Activated CD4-positive, CD25-positive, alpha-beta regulatory T cell treated with anti-CD3 and anti-CD28 coated beads, Interleukin-2, amount 50 U/mL, for 16 hours (primary cell): ENCODE data around the gene CYB5B.

Experiments used
- DNase-seq: peaks from one replicate; pipeline ENCODE4 v3.0.0-alpha.2; 2020; ENCODE audit warnings: low read depth, low spot score

CYB5B gene

GRCh38 chr16:69444873-69445517 is 20.6 kb downstream of the CYB5B start:
- DNase-seq = no peak

DNA sequence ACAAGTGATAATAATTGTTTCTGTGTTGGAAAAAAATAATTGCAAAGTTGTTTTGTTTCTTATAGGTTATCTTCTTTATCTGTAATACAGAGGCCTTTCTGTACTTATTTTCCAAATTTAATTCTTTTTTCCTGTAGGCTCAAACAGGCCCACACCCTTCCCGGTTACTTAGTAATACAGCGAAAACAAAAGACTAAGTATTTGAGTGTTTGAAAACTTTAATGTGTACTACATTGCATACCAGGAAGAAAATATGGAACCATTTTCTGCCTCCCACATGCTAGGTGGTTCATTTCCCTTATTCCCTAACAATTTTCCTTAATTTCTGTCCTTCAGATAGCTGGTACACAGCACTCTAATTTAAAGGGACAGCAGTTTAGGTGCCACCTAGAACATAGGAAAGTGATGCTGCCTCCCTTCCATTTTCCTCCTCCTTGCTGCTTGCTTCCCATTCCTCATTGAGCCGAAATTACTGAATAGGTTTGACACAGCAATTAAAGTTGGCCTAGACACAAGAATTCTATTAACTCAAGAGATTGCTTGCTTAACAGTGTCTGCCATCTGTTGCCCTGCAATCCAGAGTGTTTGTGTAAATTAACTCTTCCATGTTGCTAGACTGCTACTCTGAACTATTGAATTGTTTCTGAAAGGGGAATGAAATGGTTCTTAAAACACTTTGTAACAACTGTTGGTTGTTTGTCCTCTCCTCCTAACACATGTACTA is 24.2 kb downstream of the CYB5B start:
- DNase-seq = no peak

DNA sequence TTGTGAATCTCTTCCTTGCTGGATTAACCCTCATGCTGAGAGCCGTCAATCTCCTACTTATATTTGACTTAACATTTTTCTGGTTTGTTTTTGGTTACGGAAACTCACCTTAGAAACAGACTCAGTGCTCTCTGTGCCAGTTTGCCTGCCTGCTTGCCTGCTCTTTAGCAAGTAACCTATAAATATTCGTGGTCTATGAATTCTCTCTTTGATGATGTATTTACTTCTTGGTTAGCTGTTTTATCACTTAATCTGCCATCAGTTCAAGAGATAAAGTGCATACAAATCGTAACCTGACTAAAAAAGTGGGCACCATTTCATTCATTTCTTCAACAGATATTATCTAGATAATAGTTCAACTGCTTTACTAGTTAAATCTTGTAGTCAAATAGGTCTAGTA is 26.7 kb downstream of the CYB5B start:
- no peak for DNase-seq

DNA sequence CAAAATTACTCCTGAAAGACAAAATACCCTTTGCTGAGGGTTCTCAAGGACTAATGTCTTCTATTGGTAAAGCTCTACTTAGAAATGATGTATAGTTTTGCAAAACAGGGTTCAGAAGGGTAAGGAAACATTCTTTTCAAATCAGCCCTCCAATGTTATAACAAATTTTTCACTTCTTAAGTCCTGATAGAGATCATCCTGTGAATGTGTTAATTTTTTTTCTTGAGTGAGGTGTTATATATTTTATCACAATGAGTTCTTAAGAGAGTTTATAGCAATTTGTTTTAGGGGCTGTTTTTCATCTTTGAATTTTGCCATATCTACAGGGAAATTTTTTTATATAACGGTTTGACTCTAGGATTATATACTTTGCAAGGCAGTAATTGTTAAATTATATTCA is 29.5 kb downstream of the CYB5B start:
- no peak for DNase-seq

- DNase-seq = no peak
Observed at GRCh38 chr16:69463876-69464275, 39.5 kb downstream of the CYB5B start.

- DNase-seq = no peak
Observed at GRCh38 chr16:69465083-69465721, 40.8 kb downstream of the CYB5B start.

DNA sequence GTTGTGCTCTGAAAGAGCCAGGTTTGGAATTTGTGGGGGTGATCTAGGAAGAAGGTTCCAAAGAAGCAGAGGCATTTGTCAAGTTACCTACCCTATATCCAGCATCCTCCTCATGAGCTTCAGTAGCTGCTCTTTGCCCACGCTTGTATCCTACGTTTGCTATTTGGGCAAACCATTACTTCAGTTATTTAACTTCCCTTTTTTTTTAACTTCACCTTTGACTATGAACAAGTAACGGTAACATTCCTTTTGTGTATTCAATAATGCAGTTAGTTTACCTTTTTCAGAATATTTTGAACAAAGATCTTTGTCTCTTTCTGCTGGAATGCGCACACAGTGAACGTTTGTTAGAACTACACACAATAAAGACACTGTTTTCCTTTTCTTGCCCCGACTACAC is 41.5 kb downstream of the CYB5B start:
- DNase-seq = no peak

DNA sequence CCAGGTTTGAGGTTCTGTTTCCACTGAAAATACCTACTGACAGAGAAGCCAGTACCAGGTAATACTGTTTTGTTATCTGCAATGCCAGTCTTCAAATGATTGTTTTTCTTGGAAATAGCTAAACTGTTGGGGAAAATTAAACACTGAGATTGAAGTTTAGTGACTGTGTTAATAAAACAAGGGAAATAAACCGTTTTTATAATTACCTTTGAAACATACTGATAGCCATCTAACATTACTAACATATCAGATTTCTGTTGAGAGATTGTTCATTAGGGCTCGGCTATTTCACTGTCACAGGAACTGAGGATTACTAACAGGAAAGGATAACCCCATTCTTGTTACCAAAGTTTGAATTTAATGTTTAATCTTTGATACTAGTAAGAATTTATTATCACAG is 42.1 kb downstream of the CYB5B start:
- no peak for DNase-seq

DNA sequence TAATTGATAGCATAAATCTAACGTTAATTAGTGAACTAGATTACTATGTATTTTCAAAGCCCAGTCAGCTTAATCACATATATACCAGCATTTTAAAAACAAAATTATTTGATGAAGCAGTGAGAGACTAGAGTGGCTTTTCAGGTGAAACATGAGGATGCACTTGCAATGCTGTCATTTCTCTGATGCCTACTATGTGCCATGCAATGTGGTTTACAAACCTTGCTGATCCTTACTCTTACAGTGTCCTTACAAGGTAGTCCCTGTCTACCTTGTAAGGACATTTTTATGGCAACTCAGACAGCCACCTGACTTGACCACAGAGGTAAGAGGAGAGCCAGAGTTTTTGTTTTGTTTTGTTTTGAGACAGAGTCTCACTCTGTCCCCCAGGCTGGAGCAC is 42.7 kb downstream of the CYB5B start:
- DNase-seq = no peak

- DNase-seq = no peak
Observed at GRCh38 chr16:69467531-69468204, 43.2 kb downstream of the CYB5B start.

DNA sequence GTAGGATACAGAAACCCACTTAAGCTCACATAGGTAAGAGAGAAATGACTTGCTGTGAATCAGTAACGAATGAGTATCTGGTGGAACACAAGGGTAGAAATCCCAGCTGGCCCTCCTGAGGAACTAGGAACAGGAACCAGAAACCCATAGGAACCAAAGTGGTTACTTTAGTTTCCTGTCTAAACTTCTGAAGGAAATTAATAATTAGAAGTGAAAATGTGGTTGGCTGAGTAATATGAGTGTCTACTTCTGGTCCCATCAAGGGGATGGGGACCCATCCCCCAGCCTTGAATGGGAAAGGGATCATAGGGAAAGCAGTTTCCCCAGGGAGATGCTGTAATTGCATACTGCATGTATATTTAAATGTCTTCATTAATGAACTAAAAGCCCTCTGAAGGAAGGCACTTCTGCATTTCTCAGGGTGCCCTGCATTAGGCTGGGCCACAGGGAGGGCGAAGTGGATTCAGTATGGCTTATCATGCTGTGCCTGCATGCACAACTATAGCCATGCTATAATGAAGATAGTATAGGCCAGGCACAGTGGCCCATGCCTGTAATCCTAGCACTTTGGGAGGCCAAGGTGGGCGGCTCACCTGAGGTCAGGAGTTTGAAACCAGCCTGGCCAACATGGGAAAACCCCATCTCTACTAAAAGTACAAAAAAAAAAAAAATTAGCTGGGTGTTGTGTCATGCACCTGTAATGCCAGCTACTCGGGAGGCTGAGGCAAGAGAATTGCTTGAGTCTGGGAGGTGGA is 45.6 kb downstream of the CYB5B start:
- DNase-seq = no peak

GRCh38 chr16:69471121-69471520 is 46.7 kb downstream of the CYB5B start:
- DNase-seq = no peak

DNA sequence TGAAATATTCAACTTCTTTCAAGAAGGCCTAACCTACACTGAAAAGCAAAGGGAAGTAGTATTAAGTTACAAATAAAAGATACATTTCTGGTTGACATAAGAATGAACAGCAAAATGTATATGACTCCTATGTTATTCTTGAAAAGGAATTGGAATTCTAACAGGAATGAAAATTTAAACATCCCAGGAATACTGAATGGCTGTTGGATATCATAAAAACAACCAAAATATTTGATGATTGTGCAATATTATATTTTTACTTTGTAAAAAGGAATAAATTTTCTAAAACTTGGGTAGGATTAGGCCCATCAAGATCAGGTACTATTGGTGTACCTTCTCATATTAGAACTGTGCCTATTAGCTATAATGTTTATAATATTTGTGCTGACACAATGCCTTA is 50.0 kb downstream of the CYB5B start:
- no peak for DNase-seq

DNA sequence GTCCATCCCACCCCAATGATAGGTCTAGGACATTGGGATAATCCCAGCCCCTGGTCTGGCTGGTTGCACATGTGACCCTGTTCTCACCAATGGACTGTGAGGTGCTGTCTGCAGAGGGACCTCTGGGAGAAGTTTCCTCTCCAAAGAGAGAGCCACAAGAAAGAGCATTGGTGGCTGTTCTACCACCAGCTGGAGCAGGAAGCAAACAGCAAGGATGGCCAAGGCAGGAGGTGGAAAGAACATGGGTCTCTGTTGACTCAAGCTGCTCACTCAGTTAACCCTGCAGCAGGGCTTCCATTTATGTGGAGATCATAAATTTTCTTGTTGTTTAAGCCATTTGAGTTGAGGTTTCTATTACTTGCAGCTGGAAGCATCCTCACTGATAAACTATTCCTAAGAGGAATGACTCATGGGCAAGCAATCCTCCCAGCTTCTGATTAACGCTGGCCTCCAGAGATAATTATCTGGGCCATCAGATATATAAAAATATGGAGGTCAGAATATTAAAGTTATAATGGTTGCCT is 52.6 kb downstream of the CYB5B start:
- no peak for DNase-seq

DNA sequence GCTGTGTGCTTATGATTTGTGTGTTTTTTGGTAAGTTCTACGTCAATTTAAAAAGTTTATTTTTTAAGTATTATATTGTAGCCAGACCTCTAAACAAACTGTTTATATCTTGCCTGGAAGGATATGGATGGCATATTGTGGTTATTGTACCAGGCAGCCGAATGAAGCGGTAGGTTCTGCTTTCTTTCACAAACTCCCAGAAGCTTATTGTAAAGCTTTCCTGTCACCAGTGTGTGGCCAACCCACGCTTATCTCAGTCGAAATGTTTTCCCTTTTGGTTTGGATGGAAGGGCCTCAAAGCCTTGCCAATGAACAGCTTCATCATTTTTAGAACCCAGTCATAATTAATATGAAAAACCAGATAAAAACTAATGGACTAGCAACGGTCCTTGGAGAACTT is 53.1 kb downstream of the CYB5B start:
- no peak for DNase-seq

DNA sequence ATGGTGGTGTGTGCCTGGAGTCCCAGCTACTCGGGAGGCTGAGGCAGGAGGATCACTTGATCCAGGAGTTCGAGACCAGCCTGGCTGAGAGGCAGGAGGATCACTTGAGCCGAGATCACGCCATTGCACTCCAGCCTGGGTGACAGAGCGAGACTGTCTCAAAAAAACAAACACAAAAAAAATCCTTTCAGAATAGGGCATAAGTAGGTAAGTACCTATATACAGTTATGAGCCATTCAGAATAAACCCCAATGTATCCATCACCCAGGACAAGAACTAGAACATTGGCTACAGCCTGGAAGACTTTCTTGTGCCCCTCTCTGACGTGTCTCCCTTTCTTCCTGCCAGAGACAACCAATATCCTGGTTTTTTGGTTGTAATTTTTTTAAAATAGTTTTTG is 54.3 kb downstream of the CYB5B start:
- no peak for DNase-seq

DNA sequence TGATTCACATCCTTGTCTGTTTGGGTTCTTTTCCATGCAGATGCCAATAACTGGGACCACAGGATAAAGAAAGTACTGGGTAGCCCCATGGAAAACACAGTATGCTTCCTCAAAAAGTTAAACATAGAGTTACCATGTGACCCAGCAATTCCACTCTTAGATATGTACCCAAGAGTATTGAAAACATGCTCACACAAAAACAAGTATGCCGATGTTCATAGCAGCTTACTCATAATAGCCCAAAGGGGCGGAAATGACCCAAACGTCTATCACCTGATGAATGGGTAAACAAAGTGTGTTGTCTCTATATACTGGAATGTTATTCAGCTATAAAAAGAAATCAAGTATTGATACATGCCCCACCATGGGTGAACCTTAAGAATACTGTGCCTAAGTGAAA is 55.4 kb downstream of the CYB5B start:
- DNase-seq = no peak

DNA sequence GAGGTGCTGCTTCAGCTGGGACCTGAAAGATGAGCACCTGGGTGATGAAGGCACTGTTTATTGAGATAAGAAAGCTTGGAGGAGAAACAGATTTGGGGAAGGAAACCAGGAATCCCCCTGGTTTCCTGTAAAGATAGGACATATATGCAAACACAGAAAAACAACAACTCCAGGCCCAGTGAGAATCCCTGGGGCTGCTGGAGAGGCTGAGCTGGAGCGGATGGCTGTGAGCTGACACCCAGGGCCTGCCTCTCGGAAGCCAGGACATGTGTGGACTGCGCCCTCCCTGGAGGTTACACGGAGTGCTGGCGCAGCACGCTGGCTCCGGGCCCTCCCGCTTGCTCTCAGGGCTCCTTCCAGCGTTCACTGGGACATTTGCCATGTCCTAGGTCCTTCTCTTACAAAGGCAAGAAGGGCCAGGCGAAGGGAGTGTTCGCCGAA is 57.5 kb downstream of the CYB5B start:
- no peak for DNase-seq

- DNase-seq = no peak
Observed at GRCh38 chr16:69482410-69482991, 58.1 kb downstream of the CYB5B start.

- no peak for DNase-seq
Observed at GRCh38 chr16:69483611-69484010, 59.2 kb downstream of the CYB5B start.

GRCh38 chr16:69485361-69485760 is 60.9 kb downstream of the CYB5B start:
- DNase-seq = no peak
